Endothelial cell (in vitro differentiated cells): ENCODE results near the gene TTC13. TPM values are rescaled to one million over a fixed set of nuclear protein-coding genes. Genes with fewer than 3 reads are reported as not detected.

ENCODE experiments used
- DNase-seq: peaks from one replicate; pipeline ENCODE4 v3.0.0; 2021; ENCODE audit warnings: low spot score
- H3K27ac Mint-ChIP-seq: one replicate; pipeline ENCODE4 v1.8.0; 2021; ENCODE audit warnings: mixed read lengths, inconsistent platforms; ENCODE audit not compliant: unreplicated experiment
- H3K27me3 Mint-ChIP-seq: one replicate; pipeline ENCODE4 v1.8.0; 2021; ENCODE audit warnings: mild to moderate bottlenecking, moderate library complexity, mixed read lengths, inconsistent platforms; ENCODE audit not compliant: unreplicated experiment
- H3K36me3 Mint-ChIP-seq: one replicate; pipeline ENCODE4 v1.8.0; 2021; ENCODE audit warnings: mild to moderate bottlenecking, low read depth, mixed read lengths, inconsistent platforms; ENCODE audit not compliant: unreplicated experiment
- H3K4me1 Mint-ChIP-seq: one replicate; pipeline ENCODE4 v1.8.0; 2021; ENCODE audit warnings: mild to moderate bottlenecking, mixed read lengths, inconsistent platforms; ENCODE audit not compliant: unreplicated experiment
- H3K4me3 Mint-ChIP-seq: one replicate; pipeline ENCODE4 v1.8.0; 2021; ENCODE audit warnings: mild to moderate bottlenecking, mixed read lengths, inconsistent platforms; ENCODE audit not compliant: unreplicated experiment
- H3K9me3 Mint-ChIP-seq: one replicate; pipeline ENCODE4 v1.8.0; 2021; ENCODE audit warnings: mixed read lengths, inconsistent platforms; ENCODE audit not compliant: unreplicated experiment
- total RNA-seq: library from RNA; stranded (reverse); fragmentation: NEBNext Ultra II Directional; extraction: Animal tissue kit (Norgen Biotek cat#: 25700); gene quantifications from one replicate; pipeline ENCODE4 v1.2.1, GENCODE V29; 2021; ENCODE audit not compliant: unreplicated experiment
- TF ChIP-seq, protein P1 (sequence below): fragments of 200-600 bp; sonication (generic); IDR thresholded peaks from one replicate; pipeline ENCODE4 v1.5.0; 2021; ENCODE audit warnings: antibody characterized with exemption; ENCODE audit not compliant: unreplicated experiment

The TTC13 gene
- total RNA-seq, 1 donor from 2014 or later, result 62.5 TPM

DNA sequence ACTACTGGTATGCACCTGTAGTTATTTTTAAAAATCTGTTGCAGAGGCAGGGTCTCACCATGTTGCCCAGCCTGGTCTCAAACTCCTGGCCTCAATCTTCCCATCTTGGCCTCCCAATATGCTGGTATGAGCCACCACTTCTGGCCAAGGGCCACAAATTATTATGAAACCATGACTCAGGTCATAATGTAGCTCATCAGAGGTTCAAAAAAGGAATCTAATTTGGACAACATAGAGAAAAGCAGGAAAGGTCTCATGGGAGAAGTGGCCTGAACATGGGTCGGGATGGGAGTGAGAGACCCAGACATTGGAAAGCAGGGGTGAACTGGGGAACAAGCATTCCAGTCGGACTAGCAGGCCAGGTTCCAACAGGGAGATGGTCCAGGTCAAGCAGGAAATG lies 65.2 kb downstream of the TTC13 start:
- no peak for DNase-seq
- Mint-ChIP-seq H3K36me3 (peaks cover 36% of the 10 kb centered on the region), H3K27ac (no peak overlapping the region), H3K4me1 (peaks cover 2% of the 10 kb centered on the region), H3K4me3 (peak overlapping the region; percentile 56), H3K27me3 (peaks cover 5% of the 10 kb centered on the region), H3K9me3 (no peaks in the 10 kb centered on the region)
- TF ChIP-seq, protein P1, sequence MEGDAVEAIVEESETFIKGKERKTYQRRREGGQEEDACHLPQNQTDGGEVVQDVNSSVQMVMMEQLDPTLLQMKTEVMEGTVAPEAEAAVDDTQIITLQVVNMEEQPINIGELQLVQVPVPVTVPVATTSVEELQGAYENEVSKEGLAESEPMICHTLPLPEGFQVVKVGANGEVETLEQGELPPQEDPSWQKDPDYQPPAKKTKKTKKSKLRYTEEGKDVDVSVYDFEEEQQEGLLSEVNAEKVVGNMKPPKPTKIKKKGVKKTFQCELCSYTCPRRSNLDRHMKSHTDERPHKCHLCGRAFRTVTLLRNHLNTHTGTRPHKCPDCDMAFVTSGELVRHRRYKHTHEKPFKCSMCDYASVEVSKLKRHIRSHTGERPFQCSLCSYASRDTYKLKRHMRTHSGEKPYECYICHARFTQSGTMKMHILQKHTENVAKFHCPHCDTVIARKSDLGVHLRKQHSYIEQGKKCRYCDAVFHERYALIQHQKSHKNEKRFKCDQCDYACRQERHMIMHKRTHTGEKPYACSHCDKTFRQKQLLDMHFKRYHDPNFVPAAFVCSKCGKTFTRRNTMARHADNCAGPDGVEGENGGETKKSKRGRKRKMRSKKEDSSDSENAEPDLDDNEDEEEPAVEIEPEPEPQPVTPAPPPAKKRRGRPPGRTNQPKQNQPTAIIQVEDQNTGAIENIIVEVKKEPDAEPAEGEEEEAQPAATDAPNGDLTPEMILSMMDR, result no peak

DNA sequence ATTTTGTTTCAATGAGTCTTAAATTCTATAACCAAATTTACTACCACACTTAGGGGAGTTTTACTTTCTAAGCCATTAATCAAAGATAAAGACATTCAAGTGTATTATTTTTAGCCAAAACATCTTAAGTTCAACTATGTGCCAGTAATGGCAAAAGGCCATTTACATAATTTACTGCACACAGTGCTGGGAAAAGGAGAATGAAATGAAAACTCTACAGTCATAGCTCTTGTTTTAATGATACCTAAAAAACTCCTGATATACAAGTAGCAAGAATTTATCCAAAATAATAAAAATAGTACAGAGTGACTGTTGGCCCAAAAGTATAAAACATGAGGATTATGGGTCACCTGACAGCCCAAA lies 67.9 kb downstream of the TTC13 start:
- H3K36me3 Mint-ChIP-seq, result peaks cover 48% of the 10 kb centered on the region
- H3K4me1 Mint-ChIP-seq, result no peaks in the 10 kb centered on the region
- no peak overlapping the region for H3K4me3 Mint-ChIP-seq
- H3K27me3 Mint-ChIP-seq, result peaks cover 5% of the 10 kb centered on the region
- TF ChIP-seq, protein P1, result no peak
- no peak overlapping the region for H3K27ac Mint-ChIP-seq
- H3K9me3 Mint-ChIP-seq, result no peaks in the 10 kb centered on the region
- no peak for DNase-seq

GRCh38 chr1:230909974-230910754 lies 68.5 kb downstream of the TTC13 start:
- H3K9me3 Mint-ChIP-seq, result no peaks in the 10 kb centered on the region

GRCh38 chr1:230907472-230908205 lies 71.0 kb downstream of the TTC13 start:
- TF ChIP-seq, protein P1, result no peak
- Mint-ChIP-seq H3K9me3 (no peaks in the 10 kb centered on the region), H3K27me3 (peaks cover 5% of the 10 kb centered on the region), H3K4me1 (no peaks in the 10 kb centered on the region), H3K4me3 (no peak overlapping the region), H3K27ac (no peak overlapping the region), H3K36me3 (peaks cover 38% of the 10 kb centered on the region)
- no peak for DNase-seq

More at GRCh38 chr1:230909974-230910754, 68.5 kb downstream of the TTC13 start:
- Mint-ChIP-seq H3K36me3 (peaks cover 49% of the 10 kb centered on the region), H3K27me3 (peaks cover 5% of the 10 kb centered on the region), H3K27ac (no peak overlapping the region), H3K4me3 (no peak overlapping the region), H3K4me1 (no peaks in the 10 kb centered on the region)
- TF ChIP-seq, protein P1, result no peak
- no peak for DNase-seq

- DNase-seq, result no peak
- peaks cover 38% of the 10 kb centered on the region for H3K36me3 Mint-ChIP-seq
- H3K9me3 Mint-ChIP-seq, result no peaks in the 10 kb centered on the region
- TF ChIP-seq, protein P1, result no peak
- no peak overlapping the region for H3K27ac Mint-ChIP-seq
- no peaks in the 10 kb centered on the region for H3K4me1 Mint-ChIP-seq
- no peak overlapping the region for H3K4me3 Mint-ChIP-seq
- peaks cover 5% of the 10 kb centered on the region for H3K27me3 Mint-ChIP-seq
Measured at GRCh38 chr1:230906226-230906625, 72.4 kb downstream of the TTC13 start.
